Stimulated activated naive CD8-positive, alpha-beta T cell treated with anti-CD3 and anti-CD28 coated beads, Interleukin-15, Interleukin-2, amounts not matched to agents 100 U/mL and 50 U/mL, for 24 hours (primary cell): ENCODE results near the gene RAB31.
"Not testable (repeated sequence)": the region's sequence is repeated elsewhere in the genome, so short reads cannot be mapped to it uniquely, and the experiment has no call there.

Experiments used
- ATAC-seq: fragments of 150-1000 bp; cut with Tn5 transposase; one replicate; pipeline ENCODE4 v1.10.0; 2021
- DNase-seq: peaks from one replicate; pipeline ENCODE4 v3.0.0; 2021

RAB31 gene

DNA sequence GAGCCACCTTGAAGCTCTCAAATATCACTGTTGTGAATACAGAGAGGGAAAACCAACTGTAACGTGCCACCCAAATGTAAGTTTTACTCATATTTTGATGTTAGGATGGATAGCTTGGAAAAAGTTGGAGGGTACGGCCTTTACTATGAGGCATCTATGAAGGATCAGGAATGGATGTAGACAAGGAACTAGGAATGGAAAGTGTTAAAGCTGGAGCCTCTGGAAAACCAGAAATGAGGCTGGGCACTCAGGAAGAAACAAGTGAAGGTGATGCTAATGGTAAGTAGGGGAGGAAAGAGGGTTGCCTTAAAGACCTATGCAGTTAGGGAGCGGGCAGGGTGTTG, 177.9 kb downstream of the RAB31 start:
- ATAC-seq = no peak
- no peak for DNase-seq

DNA sequence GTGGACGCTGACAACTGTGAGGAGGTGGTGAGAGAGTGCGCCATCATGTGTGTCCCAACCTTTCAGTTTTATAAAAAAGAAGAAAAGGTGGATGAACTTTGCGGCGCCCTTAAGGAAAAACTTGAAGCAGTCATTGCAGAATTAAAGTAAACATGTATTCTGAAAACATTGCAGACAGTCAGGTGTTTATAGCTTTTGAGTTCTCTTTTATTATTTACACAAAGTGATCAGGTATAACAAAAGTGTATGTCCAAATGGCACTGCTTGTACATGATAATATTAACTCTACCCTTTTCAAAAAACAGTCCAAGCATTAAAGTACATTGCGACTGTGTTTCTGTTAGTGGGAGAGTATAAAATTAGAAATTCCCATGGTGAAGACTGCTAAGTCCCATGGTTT, 179.9 kb downstream of the RAB31 start:
- ATAC-seq = no peak

DNA sequence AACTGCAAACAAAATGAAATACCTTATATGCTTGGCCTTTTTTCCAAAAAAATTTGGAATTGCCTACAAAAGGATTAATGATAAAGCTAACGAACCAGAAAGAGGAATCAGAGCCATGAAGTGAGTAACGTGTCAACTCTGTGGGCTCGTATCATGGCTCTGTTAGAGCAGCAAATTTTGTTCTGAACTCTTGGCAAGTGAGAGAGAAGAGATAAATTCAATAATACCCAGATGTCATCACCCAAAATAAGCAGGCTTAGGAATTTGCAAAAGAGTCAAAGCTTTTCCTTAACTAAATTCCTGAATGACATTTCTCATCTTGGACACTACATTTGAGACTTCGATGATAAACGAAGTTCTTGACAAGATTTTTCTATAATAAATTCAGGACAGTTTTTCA, 182.1 kb downstream of the RAB31 start:
- no peak for ATAC-seq
- no peak for DNase-seq

More for the DNA sequence above, 179.9 kb downstream of the RAB31 start:
- DNase-seq = no peak

DNA sequence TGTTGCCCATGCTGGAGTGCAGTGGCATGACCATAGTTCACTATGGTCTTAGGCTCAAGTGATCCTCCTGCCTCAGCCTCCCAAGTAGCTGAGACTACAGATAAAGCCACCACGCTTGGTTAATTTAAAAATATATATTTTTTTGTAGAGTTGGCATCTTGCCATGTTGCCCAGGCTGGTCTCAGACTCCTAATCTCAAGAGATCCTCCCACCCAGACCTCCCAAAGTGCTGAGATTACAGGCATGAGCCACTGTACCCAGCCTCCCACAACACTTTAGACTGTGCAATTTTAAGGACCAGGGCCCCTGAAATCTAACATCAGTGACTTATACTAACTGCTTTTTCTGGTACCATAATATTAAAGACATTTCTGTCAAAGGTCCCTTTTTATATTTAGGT, 182.9 kb downstream of the RAB31 start:
- no peak for ATAC-seq
- DNase-seq = no peak

DNA sequence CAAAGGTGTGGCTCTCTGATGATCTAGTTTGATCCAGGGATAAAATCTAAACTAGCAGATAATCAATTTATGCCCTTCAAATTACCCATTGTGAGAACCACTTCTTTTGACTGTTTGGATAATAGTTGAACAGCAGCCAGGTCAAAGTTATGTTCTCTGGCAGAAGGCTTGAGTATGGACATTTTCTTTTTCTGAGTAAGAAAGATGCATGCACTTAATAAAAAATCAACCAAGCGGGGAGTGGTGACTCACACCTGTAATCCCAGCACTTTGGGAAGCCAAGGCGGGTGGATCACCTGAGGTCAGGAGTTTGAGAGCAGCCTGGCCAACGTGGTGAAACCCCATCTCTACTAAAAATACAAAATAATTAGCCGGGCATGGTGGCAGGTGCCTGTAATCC, 183.4 kb downstream of the RAB31 start:
- not testable (repeated sequence) for DNase-seq, ATAC-seq

DNA sequence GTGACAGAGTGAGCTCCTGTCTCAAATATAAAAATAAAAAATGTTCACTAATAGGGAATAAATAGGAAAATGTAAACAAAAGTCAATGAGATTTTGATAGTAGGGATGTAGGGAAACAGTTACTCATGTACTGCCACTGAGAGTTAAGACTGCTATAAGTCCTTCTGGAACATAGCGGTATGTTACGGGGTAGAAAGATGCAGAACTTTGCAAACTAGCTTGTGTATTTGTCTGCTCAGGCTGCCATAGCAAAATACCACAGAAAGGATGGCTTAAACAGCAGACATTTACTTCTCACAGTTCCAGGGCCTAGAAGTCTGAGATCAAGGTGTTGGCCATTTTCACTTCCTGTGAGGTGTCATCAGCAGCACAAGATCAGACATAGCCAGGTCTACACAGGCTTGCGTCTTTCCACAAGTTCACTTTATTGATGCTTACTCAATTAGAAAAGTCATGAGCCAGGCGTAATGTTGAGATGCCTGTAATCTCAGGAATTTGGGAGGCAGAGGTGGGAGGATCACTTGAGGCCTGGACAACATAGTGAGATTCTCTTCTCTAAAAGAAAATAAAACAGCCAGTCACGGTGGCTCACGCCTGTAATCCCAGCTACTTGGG, 186.5 kb downstream of the RAB31 start:
- no peak for ATAC-seq
- no peak for DNase-seq

DNA sequence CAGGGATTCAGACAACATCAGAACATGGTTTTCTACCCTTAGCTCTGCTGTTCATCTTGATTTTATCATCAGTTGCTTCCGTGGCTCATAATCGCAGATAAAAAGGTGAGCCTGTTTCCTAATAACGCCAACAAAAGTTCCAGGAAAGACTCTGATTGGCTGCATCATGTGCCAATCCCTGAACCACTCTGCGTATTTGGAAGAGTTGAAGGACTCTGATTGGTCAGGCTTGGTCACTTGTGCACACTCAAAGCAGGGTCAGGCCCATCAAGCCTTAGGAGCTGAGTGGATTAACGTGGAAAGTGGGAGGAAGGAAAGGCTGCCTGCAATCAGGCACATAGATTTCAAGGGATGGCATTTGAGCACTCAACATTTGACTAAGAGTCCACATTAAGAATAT, 189.0 kb downstream of the RAB31 start:
- DNase-seq = no peak
- no peak for ATAC-seq

DNA sequence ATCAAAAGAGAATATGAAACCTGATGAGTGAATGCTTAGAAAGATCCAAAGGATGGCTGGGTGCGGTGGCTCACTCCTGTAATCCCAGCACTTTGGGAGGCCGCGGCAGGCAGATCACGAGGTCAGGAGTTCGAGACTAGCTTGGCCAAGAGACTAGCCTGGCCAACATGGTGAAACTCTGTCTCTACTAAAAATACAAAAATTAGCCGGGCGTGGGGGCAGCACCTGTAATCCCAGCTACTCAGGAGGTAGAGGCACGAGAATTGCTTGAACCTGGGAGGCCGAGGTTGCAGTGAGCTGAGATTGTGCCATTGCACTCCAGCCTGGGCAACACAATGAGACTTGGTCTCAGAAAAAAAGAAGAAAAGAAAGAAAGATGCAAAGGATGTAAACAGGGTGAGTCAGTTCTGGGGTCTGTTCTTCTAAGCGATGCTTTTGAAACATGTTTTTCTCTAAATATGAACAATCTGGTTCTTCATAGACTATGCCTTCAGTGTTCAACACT, 189.7 kb downstream of the RAB31 start:
- ATAC-seq, DNase-seq: not testable (repeated sequence)

DNA sequence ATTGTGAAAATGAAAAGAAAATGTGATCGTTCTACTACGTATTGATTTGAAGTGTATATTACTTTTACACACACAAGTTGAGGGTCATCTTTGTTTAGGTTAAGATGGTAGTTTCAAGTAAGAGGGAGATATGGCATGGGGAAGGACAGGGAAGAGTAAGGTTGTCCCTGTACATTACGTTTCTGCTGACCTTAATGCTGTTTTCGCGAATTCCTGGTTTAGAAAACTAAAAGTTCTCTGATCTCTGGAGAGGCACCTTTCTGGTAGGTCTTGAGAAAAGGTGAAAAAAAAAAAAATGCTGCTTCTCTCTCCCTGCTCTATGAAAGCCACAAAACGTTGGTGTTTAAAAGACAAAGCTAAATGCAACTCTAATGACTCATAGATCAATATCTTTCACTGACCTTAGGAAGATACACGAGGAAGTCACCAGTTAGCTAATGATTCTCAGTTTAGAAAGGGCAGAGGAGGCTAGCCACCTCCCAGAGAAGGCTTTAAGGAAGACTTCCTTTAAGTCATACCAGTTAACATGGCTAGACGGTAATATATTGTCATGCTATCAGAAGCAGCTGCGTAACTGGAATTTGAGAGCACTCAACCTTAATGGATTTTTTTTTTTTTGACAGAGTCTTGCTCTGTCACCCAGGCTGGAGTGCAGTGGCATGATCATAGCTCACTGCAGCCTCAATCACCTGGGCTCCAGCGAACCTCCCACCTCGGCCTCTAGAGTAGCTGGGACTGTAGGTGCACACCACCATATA, 190.9 kb downstream of the RAB31 start:
- ATAC-seq = peak; percentile 86

DNA sequence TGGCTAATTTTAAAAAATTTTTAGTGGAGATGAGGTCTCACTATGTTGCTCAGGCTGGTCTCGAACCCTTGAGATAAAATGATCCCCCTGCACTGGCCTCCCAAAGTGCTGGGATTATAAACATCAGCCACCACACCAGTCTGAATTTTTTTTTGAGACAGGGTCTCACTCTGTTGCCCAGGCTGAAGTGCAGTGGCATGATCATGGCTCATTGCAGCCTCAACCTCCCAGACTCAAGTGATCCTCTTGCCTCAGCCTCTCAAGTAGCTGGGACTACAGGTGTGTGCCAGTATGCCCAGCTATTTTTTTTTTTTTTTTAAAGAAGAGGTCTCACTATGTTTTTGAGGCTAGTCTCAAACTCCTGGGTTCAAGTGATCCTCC, 191.4 kb downstream of the RAB31 start:
- DNase-seq, ATAC-seq: not testable (repeated sequence)

More for the DNA sequence above, 190.9 kb downstream of the RAB31 start:
- DNase-seq = no peak

DNA sequence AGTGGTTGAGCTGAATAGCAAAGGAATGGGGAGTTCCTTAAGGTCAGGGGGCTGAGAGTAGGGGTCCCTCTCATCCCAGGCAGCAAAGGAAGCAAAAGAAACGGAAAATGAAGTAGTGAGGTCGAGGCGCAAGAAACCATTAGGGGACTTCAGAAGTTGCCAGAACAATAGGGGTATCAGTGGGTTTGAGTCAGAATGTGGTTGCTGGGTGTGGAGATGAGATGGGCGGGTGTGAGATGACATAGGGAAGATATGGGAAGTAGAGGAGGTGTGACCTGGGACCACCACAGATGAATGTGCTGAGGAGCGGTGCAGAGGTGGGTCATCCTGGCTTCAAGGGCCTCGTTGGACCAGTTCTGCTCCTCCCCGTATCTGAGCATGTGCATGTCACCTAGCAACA, 192.6 kb downstream of the RAB31 start:
- ATAC-seq (peak; percentile 55), DNase-seq (no peak)

DNA sequence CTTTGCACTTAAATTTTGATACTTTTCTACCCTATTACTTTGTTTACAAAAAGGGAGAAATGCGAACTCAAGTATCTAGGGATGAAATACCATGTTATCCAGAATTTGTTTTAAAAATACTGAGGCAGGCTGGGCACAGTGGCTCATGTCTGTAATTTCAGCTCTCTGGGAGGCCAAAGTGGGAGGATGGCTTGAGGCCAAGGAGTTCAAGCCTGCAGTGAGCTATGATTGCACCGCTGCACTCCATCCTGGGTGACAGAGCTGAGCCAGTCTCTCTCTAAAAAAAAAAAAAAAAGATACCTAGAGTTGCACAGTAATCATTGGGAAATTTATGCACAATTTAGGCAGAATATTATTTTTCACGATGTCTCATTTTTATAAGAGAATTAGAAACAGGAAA, 193.3 kb downstream of the RAB31 start:
- ATAC-seq (no peak), DNase-seq (no peak)

DNA sequence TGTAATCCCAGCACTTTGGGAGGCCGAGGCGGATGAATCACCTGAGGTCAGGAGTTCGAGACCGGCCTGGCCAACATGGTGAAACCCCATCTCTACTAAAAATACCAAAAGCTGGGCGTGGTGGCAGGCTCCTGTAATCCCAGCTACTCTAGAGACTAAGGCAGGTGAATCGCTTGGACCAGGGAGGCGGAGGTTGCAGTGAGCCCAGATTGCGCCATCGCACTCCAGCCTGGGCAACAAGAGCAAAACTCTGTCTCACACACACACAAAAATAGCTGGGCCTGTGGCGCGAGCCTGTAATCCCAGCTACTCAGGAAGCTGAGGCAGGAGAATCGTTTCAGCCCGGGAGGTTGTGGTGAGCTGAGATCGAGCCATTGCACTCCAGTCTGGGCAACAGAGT, 194.2 kb downstream of the RAB31 start:
- DNase-seq, ATAC-seq: not testable (repeated sequence)

DNA sequence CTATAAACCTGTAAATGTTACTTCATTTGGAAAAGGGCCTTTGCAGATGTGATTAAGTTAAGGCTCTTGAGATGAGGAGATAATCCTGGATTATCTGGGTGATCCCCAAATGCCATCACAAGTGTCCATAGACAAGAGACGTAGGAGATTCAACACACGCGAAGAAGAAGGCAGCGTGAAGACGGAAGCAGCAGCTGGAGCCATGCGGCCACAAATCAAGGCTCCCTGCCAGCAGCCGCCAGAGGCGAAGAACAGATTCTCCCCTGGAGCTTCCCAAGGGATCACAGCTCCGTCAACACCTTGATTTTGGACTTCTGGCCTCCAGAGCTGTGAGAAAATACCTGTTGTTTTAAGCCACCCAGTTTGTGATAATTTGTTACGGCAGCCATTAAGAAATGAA, 194.7 kb downstream of the RAB31 start:
- ATAC-seq = no peak
- no peak for DNase-seq

DNA sequence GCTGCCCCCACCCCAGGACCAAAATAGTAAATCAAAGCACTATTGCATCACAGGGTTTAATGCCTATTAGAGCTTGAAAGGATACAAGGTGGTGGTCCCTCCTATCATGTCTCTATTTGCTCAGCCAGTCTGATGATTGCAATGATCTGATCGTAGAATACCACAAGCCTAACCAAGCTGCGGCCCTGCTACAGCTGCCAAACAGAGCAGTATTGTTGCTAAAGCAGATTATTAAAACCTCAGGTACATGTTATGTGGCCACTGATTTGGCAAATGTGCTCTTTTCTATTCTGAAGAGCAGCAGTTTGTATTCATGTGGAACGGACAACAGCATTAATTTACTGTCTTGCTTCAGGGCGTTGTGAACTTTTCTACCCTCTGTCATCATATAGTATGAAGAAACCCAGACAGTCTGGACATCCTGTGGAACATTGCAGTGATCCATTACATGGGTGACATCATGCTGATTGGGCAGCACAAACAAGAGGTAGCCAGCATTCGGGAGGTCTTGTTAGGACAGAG, 197.4 kb downstream of the RAB31 start:
- no peak for ATAC-seq
- no peak for DNase-seq

DNA sequence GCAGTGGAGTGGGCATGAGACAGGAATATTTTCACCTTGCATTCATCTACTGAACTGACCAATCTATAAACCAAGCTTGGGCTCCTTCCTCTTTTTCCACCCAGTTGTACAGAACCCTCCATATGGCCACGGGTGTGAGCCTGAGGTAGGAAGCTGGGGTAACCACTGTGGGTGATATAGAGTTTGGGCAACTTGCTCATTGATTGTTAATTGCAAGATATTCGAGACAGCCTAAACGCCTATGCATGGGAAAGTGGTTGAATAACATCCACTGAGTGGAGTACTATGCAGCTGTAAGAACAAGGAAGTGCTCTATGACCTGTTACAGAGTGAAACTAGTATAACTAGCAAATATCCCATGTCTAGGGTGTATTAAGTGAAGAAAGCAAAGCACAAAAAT, 198.4 kb downstream of the RAB31 start:
- ATAC-seq = no peak
- DNase-seq = no peak

DNA sequence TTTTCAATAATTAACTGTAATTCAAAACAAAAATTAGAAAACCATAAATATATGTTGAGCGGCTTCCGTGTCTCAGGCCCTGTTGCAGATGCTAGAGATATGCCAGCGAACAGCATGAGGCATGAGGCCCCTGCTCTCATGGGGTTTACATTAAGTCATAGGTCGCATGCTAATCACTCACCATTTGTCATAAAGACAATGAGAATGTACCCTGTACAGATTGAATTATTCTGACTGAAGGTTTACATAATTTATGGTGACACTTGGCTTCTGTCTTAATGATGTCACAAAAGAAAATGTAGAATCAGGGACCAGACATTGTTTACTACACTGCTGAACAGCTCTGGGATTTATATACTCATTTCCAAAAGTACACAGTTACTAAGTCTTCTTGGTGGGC, 199.8 kb downstream of the RAB31 start:
- ATAC-seq = peak; percentile 30

DNA sequence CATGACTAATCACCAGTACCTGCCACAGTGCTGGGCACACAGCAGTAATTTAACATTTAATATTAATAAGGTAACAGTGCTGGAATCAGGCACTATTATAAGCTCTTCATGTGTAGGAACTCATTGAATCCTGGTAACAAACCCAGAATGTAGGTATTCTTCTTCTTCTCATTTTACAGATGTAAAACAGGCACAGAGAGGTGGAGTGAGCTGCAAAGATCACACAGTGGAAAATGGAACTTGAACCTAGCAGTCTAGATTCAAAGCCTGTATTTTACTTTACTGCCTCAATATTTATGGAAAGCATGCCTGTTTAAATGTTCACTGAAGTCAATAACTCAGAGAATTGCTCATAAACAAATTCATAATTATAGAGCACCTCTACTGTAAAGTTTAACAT, 202.0 kb downstream of the RAB31 start:
- no peak for DNase-seq
- ATAC-seq = no peak

More for the DNA sequence above, 199.8 kb downstream of the RAB31 start:
- no peak for DNase-seq

DNA sequence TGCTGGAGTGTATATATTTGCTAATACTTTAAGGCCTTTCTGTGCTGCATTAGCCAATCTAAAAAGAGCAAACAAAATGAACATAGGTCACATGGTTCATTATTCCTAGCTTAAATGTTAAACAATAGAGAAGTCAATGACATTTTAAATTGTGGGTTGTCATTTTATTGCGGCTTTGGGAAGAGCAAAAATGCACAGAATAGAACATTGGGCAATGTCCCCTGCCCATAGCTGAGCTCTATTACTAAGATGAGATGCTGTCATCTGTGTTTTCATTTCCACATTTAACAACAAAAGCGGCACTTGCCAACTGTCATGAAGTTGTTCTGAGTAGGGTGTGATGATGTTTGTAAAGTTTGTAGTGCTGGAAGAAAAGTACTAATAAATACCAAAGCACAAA, 202.6 kb downstream of the RAB31 start:
- ATAC-seq (no peak), DNase-seq (no peak)

DNA sequence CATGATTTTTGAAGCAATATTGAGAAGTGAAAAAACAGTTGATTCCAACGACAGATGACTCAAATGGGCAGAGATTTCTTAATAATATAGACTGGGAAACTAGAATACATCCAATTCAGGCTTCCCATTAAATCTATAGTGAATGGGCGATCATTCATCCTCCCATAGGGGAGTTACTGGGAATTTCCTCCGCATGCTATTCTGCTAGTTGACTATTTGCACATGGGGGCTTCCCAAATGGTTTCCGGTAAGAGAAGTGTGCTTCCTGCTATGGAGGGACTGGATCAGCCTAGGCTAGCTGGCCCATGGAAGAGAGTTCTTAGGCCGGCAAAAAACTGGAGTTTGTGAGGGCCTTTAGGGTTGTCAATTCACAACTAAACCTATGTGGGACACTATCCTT, 203.1 kb downstream of the RAB31 start:
- ATAC-seq (no peak), DNase-seq (no peak)
